Effector memory CD4-positive, alpha-beta T cell (primary cell): ENCODE measurements around the gene ZNF598.

Experiments used
- DNase-seq, 3 donors: peaks; one replicate each; pipeline ENCODE4 v3.0.0-alpha.2; 2020
- H3K27ac ChIP-seq: 2 replicates; pipeline ENCODE4 v1.7.0; 2013; ENCODE audit warnings: mild to moderate bottlenecking, low read length, moderate library complexity; ENCODE audit not compliant: insufficient read depth, poor library complexity, severe bottlenecking
- H3K27me3 ChIP-seq: replicated peaks from 2 replicates; pipeline ENCODE4 v1.7.0; 2013; ENCODE audit warnings: mild to moderate bottlenecking, low read length; ENCODE audit not compliant: insufficient read depth, control insufficient read depth, poor library complexity, severe bottlenecking
- H3K36me3 ChIP-seq: 2 replicates; pipeline ENCODE4 v1.7.0; 2013; ENCODE audit warnings: mild to moderate bottlenecking, low read length, moderate library complexity; ENCODE audit not compliant: control insufficient read depth, insufficient read depth
- H3K4me1 ChIP-seq: 2 replicates; pipeline ENCODE4 v1.7.0; 2013; ENCODE audit warnings: low read length, mild to moderate bottlenecking; ENCODE audit not compliant: control insufficient read depth, insufficient read depth, poor library complexity, severe bottlenecking
- H3K4me3 ChIP-seq: 2 replicates; pipeline ENCODE4 v1.7.0; 2013; ENCODE audit warnings: low read length, low read depth, mild to moderate bottlenecking; ENCODE audit not compliant: insufficient read depth, poor library complexity, severe bottlenecking
- H3K9me3 ChIP-seq: 2 replicates; pipeline ENCODE4 v1.7.0; 2013; ENCODE audit warnings: mild to moderate bottlenecking, low read length, moderate library complexity; ENCODE audit not compliant: control insufficient read depth

The ZNF598 gene

GRCh38 chr16:1975432-1976215 is 34.0 kb downstream of the ZNF598 start:
- Histone ChIP-seq H3K27ac (no peak overlapping the region), H3K4me3 (no peak overlapping the region), H3K4me1 (peaks cover 21% of the 10 kb centered on the region), H3K36me3 (peaks cover 48% of the 10 kb centered on the region), H3K27me3 (peaks cover 3% of the 10 kb centered on the region), H3K9me3 (no peaks in the 10 kb centered on the region)
- DNase-seq: no peak

DNA sequence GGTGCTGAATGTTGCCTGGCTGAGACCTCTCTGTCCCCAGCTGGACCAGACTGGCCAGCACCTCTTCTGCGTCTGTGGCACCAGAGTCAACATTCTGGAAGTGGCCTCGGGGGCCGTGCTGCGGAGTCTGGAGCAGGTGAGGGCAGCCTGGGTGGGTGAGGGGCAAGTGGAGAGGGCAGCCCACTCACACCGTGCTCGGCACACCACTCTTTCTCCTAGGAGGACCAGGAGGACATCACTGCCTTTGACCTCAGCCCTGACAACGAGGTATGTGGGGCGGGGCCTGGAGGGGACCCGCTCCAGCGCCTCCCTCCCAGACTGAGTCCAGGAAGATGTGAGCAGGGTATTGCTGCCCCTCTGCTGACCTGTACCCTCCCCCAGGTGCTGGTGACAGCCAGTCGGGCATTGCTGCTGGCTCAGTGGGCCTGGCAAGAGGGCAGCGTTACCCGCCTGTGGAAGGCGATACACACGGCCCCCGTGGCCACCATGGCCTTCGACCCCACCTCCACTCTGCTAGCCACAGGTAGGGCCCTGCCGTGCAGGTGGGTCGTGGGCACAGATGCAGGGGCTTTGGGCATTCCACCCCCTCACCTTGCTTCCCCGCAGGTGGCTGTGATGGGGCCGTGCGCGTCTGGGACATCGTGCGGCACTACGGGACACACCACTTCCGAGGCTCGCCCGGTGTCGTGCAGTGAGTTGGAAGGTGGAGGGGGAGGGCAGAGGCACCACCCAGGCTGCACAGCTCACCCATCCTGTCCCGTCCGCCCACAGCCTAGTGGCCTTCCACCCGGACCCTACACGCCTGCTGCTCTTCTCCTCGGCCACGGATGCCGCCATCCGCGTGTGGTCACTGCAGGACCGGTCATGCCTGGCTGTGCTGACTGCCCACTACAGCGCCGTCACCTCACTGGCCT is 35.2 kb downstream of the ZNF598 start:
- H3K4me1 ChIP-seq: peaks cover 21% of the 10 kb centered on the region
- peaks cover 48% of the 10 kb centered on the region for H3K36me3 ChIP-seq
- no peak overlapping the region for H3K4me3 ChIP-seq
- DNase-seq: no peak
- no peak overlapping the region for H3K27ac ChIP-seq
- no peaks in the 10 kb centered on the region for H3K9me3 ChIP-seq
- H3K27me3 ChIP-seq: no peaks in the 10 kb centered on the region

DNA sequence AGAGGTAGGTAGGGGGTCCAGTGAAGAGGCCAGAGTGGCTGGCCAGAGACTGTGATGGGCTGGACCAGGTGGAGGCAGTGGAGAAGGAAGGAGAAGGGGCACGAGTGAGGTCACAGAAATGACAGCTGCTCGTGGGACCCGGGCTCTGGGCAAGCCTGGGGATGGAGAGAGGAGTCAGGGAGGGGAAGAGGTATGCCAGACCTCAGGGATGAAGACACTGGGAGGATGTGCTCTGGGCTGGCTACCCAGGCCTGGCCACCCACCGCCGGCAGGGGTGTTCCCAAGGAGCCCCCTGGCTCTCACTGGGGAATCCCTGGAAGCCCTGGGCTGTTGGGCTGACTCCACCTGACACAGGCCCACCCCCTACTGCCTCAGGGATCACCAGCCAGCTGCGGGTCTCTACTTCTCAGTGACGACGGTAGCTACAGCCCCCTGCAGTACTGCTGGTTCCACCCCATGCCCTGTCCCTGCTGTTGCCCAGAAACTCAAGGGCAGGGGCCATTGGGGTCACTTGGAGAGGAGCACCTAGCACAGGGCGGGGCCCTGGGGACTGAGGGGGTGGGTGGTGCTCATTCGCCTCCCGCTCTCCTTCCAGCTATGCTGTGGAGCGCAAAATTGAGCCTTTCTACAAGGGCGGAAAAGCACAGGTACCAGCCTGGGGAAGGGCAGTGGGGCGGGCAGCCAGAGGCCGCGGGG is 36.0 kb downstream of the ZNF598 start:
- no peak for DNase-seq
- peaks cover 17% of the 10 kb centered on the region for H3K4me1 ChIP-seq
- no peak overlapping the region for H3K4me3 ChIP-seq
- no peak overlapping the region for H3K27ac ChIP-seq
- no peaks in the 10 kb centered on the region for H3K27me3 ChIP-seq
- H3K9me3 ChIP-seq: no peaks in the 10 kb centered on the region
- peaks cover 46% of the 10 kb centered on the region for H3K36me3 ChIP-seq

GRCh38 chr16:1972490-1972877 is 37.1 kb downstream of the ZNF598 start:
- peaks cover 17% of the 10 kb centered on the region for H3K4me1 ChIP-seq
- no peaks in the 10 kb centered on the region for H3K27me3 ChIP-seq
- peak overlapping the region; percentile 82 for H3K4me3 ChIP-seq
- H3K27ac ChIP-seq: peak overlapping the region; percentile 80
- peaks cover 35% of the 10 kb centered on the region for H3K36me3 ChIP-seq
- no peak for DNase-seq
- H3K9me3 ChIP-seq: no peaks in the 10 kb centered on the region

GRCh38 chr16:1971796-1972489 is 37.7 kb downstream of the ZNF598 start, which contains the start of gene TBL3:
Gene TBL3 (plus strand): TSS chr16:1972053. CDS start chr16:1972165, 112 bp downstream.
- peak within 1 kb of the TSS; percentile 80 for H3K27ac ChIP-seq
- peaks cover 17% of the 10 kb centered on the region for H3K4me1 ChIP-seq
- no peaks in the 10 kb centered on the region for H3K27me3 ChIP-seq
- peaks cover 29% of the 10 kb centered on the region for H3K36me3 ChIP-seq
- DNase-seq: peak; percentile 94 to 96 (median 95)
- no peaks in the 10 kb centered on the region for H3K9me3 ChIP-seq
- H3K4me3 ChIP-seq: peak within 1 kb of the TSS; percentile 82

DNA sequence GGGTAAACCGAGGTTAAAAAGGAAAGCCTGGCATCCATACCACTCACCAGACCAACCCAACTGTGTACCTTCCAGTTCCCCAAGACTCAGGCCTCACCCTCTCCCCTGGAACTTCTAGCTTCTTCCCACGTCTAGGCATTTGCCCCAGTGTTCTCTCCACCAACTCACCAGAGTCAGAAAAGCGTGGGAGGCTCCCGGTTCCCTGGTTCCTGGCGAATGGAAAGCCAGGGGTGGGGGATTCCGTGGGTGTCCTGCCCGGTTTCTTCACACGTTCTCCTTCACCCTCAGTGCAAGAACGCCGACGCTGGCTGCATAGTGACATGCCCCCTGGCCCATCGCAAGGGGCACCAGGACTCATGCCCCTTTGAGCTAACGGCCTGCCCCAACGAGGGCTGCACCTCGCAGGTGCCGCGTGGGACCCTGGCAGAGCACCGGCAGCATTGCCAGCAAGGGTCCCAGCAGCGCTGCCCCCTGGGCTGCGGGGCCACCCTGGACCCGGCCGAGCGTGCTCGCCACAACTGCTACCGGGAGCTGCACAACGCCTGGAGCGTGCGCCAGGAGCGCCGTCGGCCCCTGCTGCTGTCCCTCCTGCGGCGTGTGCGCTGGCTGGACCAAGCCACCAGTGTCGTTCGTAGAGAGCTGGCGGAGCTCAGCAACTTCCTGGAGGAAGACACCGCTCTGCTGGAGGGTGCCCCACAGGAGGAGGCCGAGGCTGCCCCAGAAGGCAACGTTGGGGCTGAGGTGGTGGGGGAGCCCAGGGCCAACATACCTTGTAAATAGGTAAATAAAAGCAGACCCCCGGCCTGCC is 41.3 kb downstream of the ZNF598 start:
- H3K9me3 ChIP-seq: no peaks in the 10 kb centered on the region
- no peak for DNase-seq
- H3K4me1 ChIP-seq: peaks cover 34% of the 10 kb centered on the region

GRCh38 chr16:1966460-1966859 is 43.2 kb downstream of the ZNF598 start, which contains the start of gene RNF151:
Gene RNF151 (plus strand): TSS chr16:1966856. CDS start chr16:1966882, 26 bp downstream.
- peaks cover 32% of the 10 kb centered on the region for H3K4me1 ChIP-seq
- peak within 1 kb of the TSS; percentile 77 for H3K4me3 ChIP-seq
- DNase-seq: no peak

More for the DNA sequence above, 41.3 kb downstream of the ZNF598 start:
- Histone ChIP-seq H3K27ac (no peak overlapping the region), H3K36me3 (no peaks in the 10 kb centered on the region), H3K4me3 (no peak overlapping the region), H3K27me3 (no peaks in the 10 kb centered on the region)

GRCh38 chr16:1965396-1966001 is 44.1 kb downstream of the ZNF598 start:
- peaks cover 15% of the 10 kb centered on the region for H3K36me3 ChIP-seq
- peaks cover 35% of the 10 kb centered on the region for H3K4me1 ChIP-seq
- H3K27me3 ChIP-seq: no peaks in the 10 kb centered on the region
- H3K27ac ChIP-seq: peak overlapping the region; percentile 97
- H3K4me3 ChIP-seq: peak overlapping the region; percentile 77
- H3K9me3 ChIP-seq: no peaks in the 10 kb centered on the region
- no peak for DNase-seq

More at GRCh38 chr16:1966460-1966859, 43.2 kb downstream of the ZNF598 start, which contains the start of gene RNF151:
- Histone ChIP-seq H3K9me3 (no peaks in the 10 kb centered on the region), H3K27ac (peak within 1 kb of the TSS; percentile 97), H3K27me3 (no peaks in the 10 kb centered on the region), H3K36me3 (peaks cover 15% of the 10 kb centered on the region)
